WTC11 (cell line): ENCODE data around the gene WFS1. TPM values are rescaled to one million over a fixed set of nuclear protein-coding genes. Genes with fewer than 3 reads are reported as not detected.

Experiments
- ATAC-seq: fragments of 200-7000 bp; cut with Tn5 transposase; 2 replicates; pipeline ENCODE4 v1.10.0; 2021; ENCODE audit warnings: mild to moderate bottlenecking, moderate library complexity
- CTCF ChIA-PET: fragments of 300-600 bp; sonication (Branson Sonifier 250); formaldehyde crosslinking; loops from one replicate; lab custom pipeline; 2021; ENCODE audit warnings: antibody characterized with exemption; lab: Charles Lee
- POLR2A ChIA-PET: fragments of 350-600 bp; sonication (Branson Sonifier 250); formaldehyde crosslinking; loops from one replicate; lab custom pipeline; 2021; ENCODE audit warnings: antibody characterized with exemption; lab: Charles Lee
- DNase-seq: peaks from one replicate; pipeline ENCODE4 v3.0.0; 2021; ENCODE audit warnings: low spot score
- H3K27ac Mint-ChIP-seq: 2 replicates; pipeline ENCODE4 v1.8.0; 2021; ENCODE audit warnings: mixed read lengths
- H3K27me3 Mint-ChIP-seq: 2 replicates; pipeline ENCODE4 v1.8.0; 2021; ENCODE audit warnings: low read depth, mild to moderate bottlenecking, moderate library complexity, mixed read lengths
- H3K36me3 Mint-ChIP-seq: 2 replicates; pipeline ENCODE4 v1.8.0; 2021; ENCODE audit warnings: mixed read lengths
- H3K4me1 Mint-ChIP-seq: 2 replicates; pipeline ENCODE4 v1.8.0; 2022; ENCODE audit warnings: mixed read lengths
- H3K4me3 Mint-ChIP-seq: 2 replicates; pipeline ENCODE4 v1.8.0; 2021; ENCODE audit warnings: mild to moderate bottlenecking, moderate library complexity, mixed read lengths
- H3K9me3 Mint-ChIP-seq: 2 replicates; pipeline ENCODE4 v1.8.0; 2021; ENCODE audit warnings: mixed read lengths
- ATF1 ChIP-seq: sonication (generic); formaldehyde crosslinking; IDR thresholded peaks from 2 replicates; pipeline ENCODE4 v1.8.1; 2023; ENCODE audit warnings: mild to moderate bottlenecking, moderate library complexity, missing genetic modification reagents
- CREB1 ChIP-seq: sonication (generic); formaldehyde crosslinking; IDR thresholded peaks from 2 replicates; pipeline ENCODE4 v1.8.0; 2023; ENCODE audit warnings: mild to moderate bottlenecking, missing genetic modification reagents
- ELF4 ChIP-seq: sonication (generic); formaldehyde crosslinking; IDR thresholded peaks from 2 replicates; pipeline ENCODE4 v1.8.1; 2022; ENCODE audit warnings: low read depth, mild to moderate bottlenecking, moderate library complexity, missing genetic modification reagents
- ETV6 ChIP-seq: sonication (generic); formaldehyde crosslinking; IDR thresholded peaks from 2 replicates; pipeline ENCODE4 v1.8.1; 2022; ENCODE audit warnings: mild to moderate bottlenecking, missing genetic modification reagents
- GABPB1 ChIP-seq: sonication (generic); formaldehyde crosslinking; IDR thresholded peaks from 2 replicates; pipeline ENCODE4 v1.8.1; 2023; ENCODE audit warnings: mild to moderate bottlenecking, missing genetic modification reagents
- HMGA2 ChIP-seq: fragments of 250-450 bp; sonication (Bioruptor Pico); IDR thresholded peaks from 2 replicates; pipeline ENCODE4 v1.4.0; 2021; ENCODE audit warnings: mild to moderate bottlenecking, moderate library complexity
- IRF2 ChIP-seq: sonication (generic); formaldehyde crosslinking; IDR thresholded peaks from 2 replicates; pipeline ENCODE4 v1.8.0; 2022; ENCODE audit warnings: low read depth, missing genetic modification reagents, borderline replicate concordance
- JAZF1 ChIP-seq: fragments of 250-450 bp; sonication (Bioruptor Pico); IDR thresholded peaks from 2 replicates; pipeline ENCODE4 v1.9.0; 2021; ENCODE audit warnings: moderate library complexity, mild to moderate bottlenecking, inconsistent platforms
- NR2C2 ChIP-seq: sonication (generic); formaldehyde crosslinking; IDR thresholded peaks from 2 replicates; pipeline ENCODE4 v1.8.0; 2022; ENCODE audit warnings: mild to moderate bottlenecking, missing genetic modification reagents
- RELA ChIP-seq: sonication (generic); formaldehyde crosslinking; IDR thresholded peaks from 2 replicates; pipeline ENCODE4 v1.8.1; 2022; ENCODE audit warnings: missing genetic modification reagents, mild to moderate bottlenecking, borderline replicate concordance
- SMAD3 ChIP-seq: sonication (generic); formaldehyde crosslinking; IDR thresholded peaks from 2 replicates; pipeline ENCODE4 v1.8.0; 2022; ENCODE audit warnings: missing genetic modification reagents, mild to moderate bottlenecking, borderline replicate concordance
- SOX15 ChIP-seq: fragments of 250-450 bp; sonication (Bioruptor Pico); IDR thresholded peaks from 2 replicates; pipeline ENCODE4 v1.9.0; 2021; ENCODE audit warnings: mild to moderate bottlenecking
- TEAD1 ChIP-seq: sonication (generic); formaldehyde crosslinking; IDR thresholded peaks from 2 replicates; pipeline ENCODE4 v1.8.0; 2022; ENCODE audit warnings: mild to moderate bottlenecking, missing genetic modification reagents
- ZBTB21 ChIP-seq: sonication (generic); formaldehyde crosslinking; IDR thresholded peaks from 2 replicates; pipeline ENCODE4 v1.8.1; 2023; ENCODE audit warnings: mild to moderate bottlenecking, missing genetic modification reagents, borderline replicate concordance
- ZNF232 ChIP-seq: sonication (generic); formaldehyde crosslinking; IDR thresholded peaks from 2 replicates; pipeline ENCODE4 v1.8.0; 2022; ENCODE audit warnings: mild to moderate bottlenecking, missing genetic modification reagents
- ZNF263 ChIP-seq: sonication (generic); formaldehyde crosslinking; IDR thresholded peaks from 2 replicates; pipeline ENCODE4 v1.8.1; 2022; ENCODE audit warnings: low read depth, mild to moderate bottlenecking, moderate library complexity, missing genetic modification reagents
- total RNA-seq: library from RNA; stranded (reverse); gene quantifications from 3 replicates; pipeline ENCODE4 v1.2.3, GENCODE V29; 2021
- TF ChIP-seq, protein P1 (sequence below): fragments of 200-600 bp; IDR thresholded peaks from 2 replicates; pipeline ENCODE4 v1.8.0; 2022; ENCODE audit warnings: antibody characterized with exemption
- TF ChIP-seq, protein P2 (sequence below): sonication (generic); formaldehyde crosslinking; IDR thresholded peaks from 2 replicates; pipeline ENCODE4 v1.8.0; 2023; ENCODE audit warnings: missing genetic modification reagents
- TF ChIP-seq, protein P3 (sequence below): sonication (generic); formaldehyde crosslinking; IDR thresholded peaks from 2 replicates; pipeline ENCODE4 v1.8.1; 2022; ENCODE audit warnings: low read depth, mild to moderate bottlenecking, moderate library complexity, missing genetic modification reagents, borderline replicate concordance
- TF ChIP-seq, protein P4 (sequence below): sonication (generic); formaldehyde crosslinking; IDR thresholded peaks from 2 replicates; pipeline ENCODE4 v1.8.1; 2023; ENCODE audit warnings: mild to moderate bottlenecking, moderate library complexity, missing genetic modification reagents
- TF ChIP-seq, protein P5 (sequence below): fragments of 250-450 bp; sonication (Bioruptor Pico); conservative IDR thresholded peaks from 2 replicates; pipeline ENCODE4 v1.9.0; 2021; ENCODE audit warnings: mild to moderate bottlenecking
- TF ChIP-seq, protein P6 (sequence below): sonication (generic); formaldehyde crosslinking; IDR thresholded peaks from 2 replicates; pipeline ENCODE4 v1.8.0; 2022; ENCODE audit warnings: missing genetic modification reagents
- TF ChIP-seq, protein P7 (sequence below): sonication (generic); formaldehyde crosslinking; IDR thresholded peaks from 2 replicates; pipeline ENCODE4 v1.8.0; 2022; ENCODE audit warnings: mild to moderate bottlenecking, missing genetic modification reagents
- TF ChIP-seq, protein P8 (sequence below): sonication (generic); formaldehyde crosslinking; IDR thresholded peaks from 2 replicates; pipeline ENCODE4 v1.8.1; 2023; ENCODE audit warnings: mild to moderate bottlenecking, missing genetic modification reagents, moderate library complexity

WFS1 gene
- total RNA-seq, 1 experiment from 2014 or later: 34.7 TPM

DNA sequence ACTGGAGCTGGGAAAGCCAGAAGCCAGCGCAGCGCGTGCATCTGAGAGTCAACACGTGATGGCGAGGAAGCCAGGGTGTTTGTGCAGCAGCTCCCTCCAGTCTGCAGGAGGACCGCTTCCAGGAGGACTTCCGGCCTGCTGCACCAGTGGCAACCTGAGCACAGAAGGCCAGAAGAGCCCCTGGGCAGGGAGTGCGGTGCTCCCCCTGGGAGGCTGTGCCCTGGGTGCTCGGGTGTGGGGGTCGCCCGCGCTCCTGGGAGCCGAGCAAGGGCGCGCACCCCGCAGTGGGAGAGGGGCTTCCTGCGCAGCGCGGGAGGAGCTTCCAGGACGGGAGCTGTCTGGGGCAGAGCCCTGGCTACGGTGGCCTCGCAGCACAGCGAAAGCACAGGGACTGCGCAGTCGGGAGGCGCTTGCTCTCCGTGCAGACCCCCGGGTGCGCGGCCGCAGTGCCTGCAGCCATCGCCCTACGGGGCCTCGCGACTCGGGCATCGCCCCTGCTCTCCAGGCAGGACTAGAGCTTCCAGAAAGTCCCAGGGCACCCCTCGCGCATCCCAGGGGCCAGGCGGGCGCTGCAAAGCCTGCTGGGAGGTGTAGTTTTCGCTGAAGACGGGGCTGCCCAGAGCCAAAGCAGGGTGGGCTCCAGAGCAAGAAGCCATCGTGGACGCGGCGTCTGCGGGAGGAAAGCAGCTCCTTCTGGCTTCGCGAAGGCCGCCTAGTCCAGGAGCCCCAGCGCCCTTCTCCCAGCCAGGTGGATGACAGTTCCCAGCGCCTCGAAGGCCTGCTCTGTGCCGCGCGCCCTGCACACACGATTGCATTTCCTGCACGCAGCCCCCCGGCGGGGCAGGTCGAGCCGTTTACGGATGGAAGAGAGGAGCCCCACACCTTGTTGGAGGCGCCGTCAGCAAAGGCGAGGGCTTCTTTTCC lies 24.1 kb upstream of the WFS1 start:
- peaks cover 33% of the 10 kb centered on the region for H3K27me3 Mint-ChIP-seq
- TF ChIP-seq HMGA2 (CRISPR knock-in tag) (no peak), ETV6 (CRISPR knock-in tag) (peak; percentile 94), SOX15 (CRISPR knock-in tag) (no peak), CREB1 (no peak), ELF4 (CRISPR knock-in tag) (peak; percentile 85; the same call in 1 of the 2 replicates), JAZF1 (CRISPR knock-in tag) (no peak), ZNF263 (CRISPR knock-in tag) (peak; percentile 97), IRF2 (CRISPR knock-in tag) (no peak), TEAD1 (CRISPR knock-in tag) (peak; percentile 88), ZNF232 (CRISPR knock-in tag) (peak; percentile 87; the same call in 1 of the 2 replicates), SMAD3 (CRISPR knock-in tag) (peak; percentile 66; the same call in 1 of the 2 replicates), ATF1 (no peak), RELA (CRISPR knock-in tag) (no peak), ZBTB21 (CRISPR knock-in tag) (peak; percentile 52; the same call in 1 of the 2 replicates), NR2C2 (CRISPR knock-in tag) (0 out of 2 replicates have a peak, but pooled peaks have one; percentile 46), GABPB1 (CRISPR knock-in tag) (no peak)
- TF ChIP-seq, protein P1, sequence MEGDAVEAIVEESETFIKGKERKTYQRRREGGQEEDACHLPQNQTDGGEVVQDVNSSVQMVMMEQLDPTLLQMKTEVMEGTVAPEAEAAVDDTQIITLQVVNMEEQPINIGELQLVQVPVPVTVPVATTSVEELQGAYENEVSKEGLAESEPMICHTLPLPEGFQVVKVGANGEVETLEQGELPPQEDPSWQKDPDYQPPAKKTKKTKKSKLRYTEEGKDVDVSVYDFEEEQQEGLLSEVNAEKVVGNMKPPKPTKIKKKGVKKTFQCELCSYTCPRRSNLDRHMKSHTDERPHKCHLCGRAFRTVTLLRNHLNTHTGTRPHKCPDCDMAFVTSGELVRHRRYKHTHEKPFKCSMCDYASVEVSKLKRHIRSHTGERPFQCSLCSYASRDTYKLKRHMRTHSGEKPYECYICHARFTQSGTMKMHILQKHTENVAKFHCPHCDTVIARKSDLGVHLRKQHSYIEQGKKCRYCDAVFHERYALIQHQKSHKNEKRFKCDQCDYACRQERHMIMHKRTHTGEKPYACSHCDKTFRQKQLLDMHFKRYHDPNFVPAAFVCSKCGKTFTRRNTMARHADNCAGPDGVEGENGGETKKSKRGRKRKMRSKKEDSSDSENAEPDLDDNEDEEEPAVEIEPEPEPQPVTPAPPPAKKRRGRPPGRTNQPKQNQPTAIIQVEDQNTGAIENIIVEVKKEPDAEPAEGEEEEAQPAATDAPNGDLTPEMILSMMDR: no peak
- TF ChIP-seq, protein P2, sequence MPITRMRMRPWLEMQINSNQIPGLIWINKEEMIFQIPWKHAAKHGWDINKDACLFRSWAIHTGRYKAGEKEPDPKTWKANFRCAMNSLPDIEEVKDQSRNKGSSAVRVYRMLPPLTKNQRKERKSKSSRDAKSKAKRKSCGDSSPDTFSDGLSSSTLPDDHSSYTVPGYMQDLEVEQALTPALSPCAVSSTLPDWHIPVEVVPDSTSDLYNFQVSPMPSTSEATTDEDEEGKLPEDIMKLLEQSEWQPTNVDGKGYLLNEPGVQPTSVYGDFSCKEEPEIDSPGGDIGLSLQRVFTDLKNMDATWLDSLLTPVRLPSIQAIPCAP (CRISPR knock-in tag): peak; percentile 83
- TF ChIP-seq, protein P3, sequence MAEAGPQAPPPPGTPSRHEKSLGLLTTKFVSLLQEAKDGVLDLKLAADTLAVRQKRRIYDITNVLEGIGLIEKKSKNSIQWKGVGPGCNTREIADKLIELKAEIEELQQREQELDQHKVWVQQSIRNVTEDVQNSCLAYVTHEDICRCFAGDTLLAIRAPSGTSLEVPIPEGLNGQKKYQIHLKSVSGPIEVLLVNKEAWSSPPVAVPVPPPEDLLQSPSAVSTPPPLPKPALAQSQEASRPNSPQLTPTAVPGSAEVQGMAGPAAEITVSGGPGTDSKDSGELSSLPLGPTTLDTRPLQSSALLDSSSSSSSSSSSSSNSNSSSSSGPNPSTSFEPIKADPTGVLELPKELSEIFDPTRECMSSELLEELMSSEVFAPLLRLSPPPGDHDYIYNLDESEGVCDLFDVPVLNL (CRISPR knock-in tag): no peak
- TF ChIP-seq, protein P4, sequence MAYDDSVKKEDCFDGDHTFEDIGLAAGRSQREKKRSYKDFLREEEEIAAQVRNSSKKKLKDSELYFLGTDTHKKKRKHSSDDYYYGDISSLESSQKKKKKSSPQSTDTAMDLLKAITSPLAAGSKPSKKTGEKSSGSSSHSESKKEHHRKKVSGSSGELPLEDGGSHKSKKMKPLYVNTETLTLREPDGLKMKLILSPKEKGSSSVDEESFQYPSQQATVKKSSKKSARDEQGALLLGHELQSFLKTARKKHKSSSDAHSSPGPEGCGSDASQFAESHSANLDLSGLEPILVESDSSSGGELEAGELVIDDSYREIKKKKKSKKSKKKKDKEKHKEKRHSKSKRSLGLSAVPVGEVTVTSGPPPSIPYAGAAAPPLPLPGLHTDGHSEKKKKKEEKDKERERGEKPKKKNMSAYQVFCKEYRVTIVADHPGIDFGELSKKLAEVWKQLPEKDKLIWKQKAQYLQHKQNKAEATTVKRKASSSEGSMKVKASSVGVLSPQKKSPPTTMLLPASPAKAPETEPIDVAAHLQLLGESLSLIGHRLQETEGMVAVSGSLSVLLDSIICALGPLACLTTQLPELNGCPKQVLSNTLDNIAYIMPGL (CRISPR knock-in tag): peak; percentile 49; the same call in 1 of the 2 replicates
- TF ChIP-seq, protein P5, sequence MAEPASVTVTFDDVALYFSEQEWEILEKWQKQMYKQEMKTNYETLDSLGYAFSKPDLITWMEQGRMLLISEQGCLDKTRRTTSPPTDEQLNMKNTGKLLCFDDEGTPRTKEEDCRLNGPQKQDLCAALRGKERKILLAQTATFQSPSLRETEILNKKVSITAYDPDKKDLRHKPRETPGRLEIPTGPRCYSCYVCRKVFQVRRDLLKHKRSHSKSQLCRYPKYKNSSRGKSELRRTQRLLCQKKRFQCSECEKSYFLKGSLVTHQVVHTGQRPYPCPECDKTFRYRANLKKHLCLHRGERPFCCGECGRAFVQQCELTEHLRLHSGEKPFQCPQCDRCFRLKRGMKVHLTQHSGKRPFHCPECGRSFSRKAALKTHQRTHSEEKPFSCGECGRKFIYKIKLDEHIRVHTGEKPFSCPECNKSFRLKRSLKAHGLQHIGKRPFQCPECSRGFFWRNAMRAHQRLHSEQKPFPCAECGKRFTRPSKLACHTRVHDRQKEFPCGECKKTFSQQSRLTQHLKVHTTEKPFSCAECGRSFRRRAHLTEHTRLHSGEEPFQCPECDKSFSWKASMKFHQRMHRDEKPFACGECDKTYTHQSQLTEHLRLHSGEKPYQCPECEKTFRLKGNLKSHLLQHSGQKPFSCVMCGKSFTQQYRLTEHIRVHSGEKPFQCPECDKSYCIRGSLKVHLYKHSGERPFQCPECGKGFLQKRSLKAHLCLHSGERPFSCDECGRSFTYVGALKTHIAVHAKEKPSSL (CRISPR knock-in tag): no peak
- TF ChIP-seq, protein P6, sequence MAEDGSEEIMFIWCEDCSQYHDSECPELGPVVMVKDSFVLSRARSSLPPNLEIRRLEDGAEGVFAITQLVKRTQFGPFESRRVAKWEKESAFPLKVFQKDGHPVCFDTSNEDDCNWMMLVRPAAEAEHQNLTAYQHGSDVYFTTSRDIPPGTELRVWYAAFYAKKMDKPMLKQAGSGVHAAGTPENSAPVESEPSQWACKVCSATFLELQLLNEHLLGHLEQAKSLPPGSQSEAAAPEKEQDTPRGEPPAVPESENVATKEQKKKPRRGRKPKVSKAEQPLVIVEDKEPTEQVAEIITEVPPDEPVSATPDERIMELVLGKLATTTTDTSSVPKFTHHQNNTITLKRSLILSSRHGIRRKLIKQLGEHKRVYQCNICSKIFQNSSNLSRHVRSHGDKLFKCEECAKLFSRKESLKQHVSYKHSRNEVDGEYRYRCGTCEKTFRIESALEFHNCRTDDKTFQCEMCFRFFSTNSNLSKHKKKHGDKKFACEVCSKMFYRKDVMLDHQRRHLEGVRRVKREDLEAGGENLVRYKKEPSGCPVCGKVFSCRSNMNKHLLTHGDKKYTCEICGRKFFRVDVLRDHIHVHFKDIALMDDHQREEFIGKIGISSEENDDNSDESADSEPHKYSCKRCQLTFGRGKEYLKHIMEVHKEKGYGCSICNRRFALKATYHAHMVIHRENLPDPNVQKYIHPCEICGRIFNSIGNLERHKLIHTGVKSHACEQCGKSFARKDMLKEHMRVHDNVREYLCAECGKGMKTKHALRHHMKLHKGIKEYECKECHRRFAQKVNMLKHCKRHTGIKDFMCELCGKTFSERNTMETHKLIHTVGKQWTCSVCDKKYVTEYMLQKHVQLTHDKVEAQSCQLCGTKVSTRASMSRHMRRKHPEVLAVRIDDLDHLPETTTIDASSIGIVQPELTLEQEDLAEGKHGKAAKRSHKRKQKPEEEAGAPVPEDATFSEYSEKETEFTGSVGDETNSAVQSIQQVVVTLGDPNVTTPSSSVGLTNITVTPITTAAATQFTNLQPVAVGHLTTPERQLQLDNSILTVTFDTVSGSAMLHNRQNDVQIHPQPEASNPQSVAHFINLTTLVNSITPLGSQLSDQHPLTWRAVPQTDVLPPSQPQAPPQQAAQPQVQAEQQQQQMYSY (CRISPR knock-in tag): peak; percentile 42; the same call in 1 of the 2 replicates
- TF ChIP-seq, protein P7, sequence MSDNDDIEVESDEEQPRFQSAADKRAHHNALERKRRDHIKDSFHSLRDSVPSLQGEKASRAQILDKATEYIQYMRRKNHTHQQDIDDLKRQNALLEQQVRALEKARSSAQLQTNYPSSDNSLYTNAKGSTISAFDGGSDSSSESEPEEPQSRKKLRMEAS (CRISPR knock-in tag): peak; percentile 95
- TF ChIP-seq, protein P8, sequence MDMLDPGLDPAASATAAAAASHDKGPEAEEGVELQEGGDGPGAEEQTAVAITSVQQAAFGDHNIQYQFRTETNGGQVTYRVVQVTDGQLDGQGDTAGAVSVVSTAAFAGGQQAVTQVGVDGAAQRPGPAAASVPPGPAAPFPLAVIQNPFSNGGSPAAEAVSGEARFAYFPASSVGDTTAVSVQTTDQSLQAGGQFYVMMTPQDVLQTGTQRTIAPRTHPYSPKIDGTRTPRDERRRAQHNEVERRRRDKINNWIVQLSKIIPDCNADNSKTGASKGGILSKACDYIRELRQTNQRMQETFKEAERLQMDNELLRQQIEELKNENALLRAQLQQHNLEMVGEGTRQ (CRISPR knock-in tag): peak; percentile 79

More for the DNA sequence above, 24.1 kb upstream of the WFS1 start:
- peaks cover 12% of the 10 kb centered on the region for H3K36me3 Mint-ChIP-seq
- peak; percentile 90 for ATAC-seq
- peaks cover 17% of the 10 kb centered on the region for H3K9me3 Mint-ChIP-seq
- peak; percentile 83 for DNase-seq
- peak overlapping the region; percentile 52 for H3K4me3 Mint-ChIP-seq
- peaks cover 24% of the 10 kb centered on the region for H3K4me1 Mint-ChIP-seq
- no peak overlapping the region for H3K27ac Mint-ChIP-seq
- CTCF ChIA-PET: interaction anchor here (0.8 to 31.0 kb wide), 15 partner anchors 15 to 424 kb away, joined by 3 to 713 read pairs (median 4); partner anchors contain the start of genes JAKMIP1 and WFS1
- POLR2A ChIA-PET: interaction anchor here (1.2 kb wide), 1 partner anchor 47 kb away, joined by 3 read pairs; no protein-coding TSS in a partner anchor
